HEK293 (cell line): ENCODE data around the gene ELAVL3.
A peak's percentile ranks its signal among the peaks of the same experiment; 100 is the strongest.

Source experiments
- CTCF ChIA-PET: fragments of 350-600 bp; formaldehyde crosslinking; extraction: SDS; loops from one replicate; lab custom pipeline; 2021; ENCODE audit warnings: antibody characterized with exemption; lab: Yijun Ruan, JAX
- POLR2A ChIA-PET: fragments of 300-600 bp; formaldehyde crosslinking; extraction: SDS; loops from one replicate; lab custom pipeline; 2020; ENCODE audit warnings: antibody characterized with exemption, inconsistent platforms; lab: Yijun Ruan, JAX
- H3K27ac ChIP-seq: fragments of 200-500 bp; sonication (Bioruptor generic); 2 replicates; pipeline ENCODE4 v1.5.1; 2014; ENCODE audit warnings: low read depth, low read length, control low read depth, inconsistent platforms; ENCODE audit errors: extremely low read depth
- H3K36me3 ChIP-seq, 2 experiments: fragments of 200-500 bp in 1 of 2; sonication (Bioruptor generic) in 1 of 2; 1 replicate in 1 of 2; 2 replicates in 1 of 2; pipeline ENCODE4 v1.5.1; 2014 to 2017; ENCODE audit warnings: inconsistent platforms in 2 of 2, low read length in 2 of 2; ENCODE audit not compliant: control insufficient read depth in 2 of 2, insufficient read depth in 1 of 2
- H3K4me1 ChIP-seq: fragments of 200-500 bp; sonication (Bioruptor generic); 2 replicates; pipeline ENCODE4 v1.5.1; 2014; ENCODE audit warnings: mild to moderate bottlenecking, low read length, inconsistent platforms; ENCODE audit not compliant: control insufficient read depth, insufficient read depth
- H3K4me3 ChIP-seq: 2 replicates; pipeline ENCODE4 v1.5.1; 2011; ENCODE audit warnings: low read depth, mild to moderate bottlenecking, control low read depth, low read length, moderate library complexity
- H3K9me3 ChIP-seq: fragments of 200-500 bp; sonication (Bioruptor generic); 2 replicates; pipeline ENCODE4 v1.5.1; 2014; ENCODE audit warnings: low read depth, low read length, inconsistent platforms; ENCODE audit not compliant: control insufficient read depth, insufficient read depth
- BCL11A ChIP-seq: fragments of 450-650 bp; formaldehyde crosslinking; IDR thresholded peaks from 2 replicates; pipeline ENCODE4 v1.5.1; 2016; ENCODE audit warnings: low read depth, missing biosample characterization, missing genetic modification characterization
- BCL11B ChIP-seq: fragments of 450-650 bp; formaldehyde crosslinking; IDR thresholded peaks from 2 replicates; pipeline ENCODE4 v1.5.1; 2016; ENCODE audit warnings: low read depth, missing biosample characterization, missing genetic modification characterization
- KLF8 ChIP-seq: fragments of 450-650 bp; formaldehyde crosslinking; IDR thresholded peaks from 2 replicates; pipeline ENCODE4 v1.5.1; 2016; ENCODE audit warnings: missing biosample characterization, missing genetic modification characterization
- PRDM10 ChIP-seq: fragments of 450-650 bp; formaldehyde crosslinking; IDR thresholded peaks from 2 replicates; pipeline ENCODE4 v1.5.1; 2016; ENCODE audit warnings: missing biosample characterization, missing genetic modification characterization
- TCF7L2 ChIP-seq: IDR thresholded peaks from 2 replicates; pipeline ENCODE4 v1.6.1; 2011; ENCODE audit warnings: low read depth, mild to moderate bottlenecking, inconsistent platforms, low read length, moderate library complexity, borderline replicate concordance
- TSHZ1 ChIP-seq: fragments of 450-650 bp; formaldehyde crosslinking; IDR thresholded peaks from 2 replicates; pipeline ENCODE4 v1.5.1; 2016; ENCODE audit warnings: missing biosample characterization, missing genetic modification characterization, borderline replicate concordance
- ZBTB6 ChIP-seq: fragments of 450-650 bp; formaldehyde crosslinking; IDR thresholded peaks from 2 replicates; pipeline ENCODE4 v1.5.1; 2017; ENCODE audit warnings: missing biosample characterization, missing genetic modification characterization
- ZBTB7A ChIP-seq: fragments of 450-650 bp; formaldehyde crosslinking; IDR thresholded peaks from 2 replicates; pipeline ENCODE4 v1.5.1; 2016; ENCODE audit warnings: low read depth, missing biosample characterization, missing genetic modification characterization
- ZNF133 ChIP-seq: fragments of 450-650 bp; formaldehyde crosslinking; IDR thresholded peaks from 2 replicates; pipeline ENCODE4 v1.5.1; 2016; ENCODE audit warnings: missing biosample characterization, missing genetic modification characterization
- ZNF274 ChIP-seq, 2 experiments: fragments of 200-500 bp in 1 of 2; fragments of 450-650 bp in 1 of 2; sonication (Bioruptor generic) in 1 of 2; formaldehyde crosslinking in 1 of 2; IDR thresholded peaks; 2 replicates each; pipeline versions ENCODE4 v1.5.1 to v1.6.1; 2014 to 2016; ENCODE audit warnings: borderline replicate concordance in 1 of 2, inconsistent platforms in 1 of 2, low read length in 1 of 2, missing biosample characterization in 1 of 2, missing genetic modification characterization in 1 of 2
- ZNF394 ChIP-seq: fragments of 450-650 bp; formaldehyde crosslinking; IDR thresholded peaks from 2 replicates; pipeline ENCODE4 v1.5.1; 2016; ENCODE audit warnings: missing biosample characterization, missing genetic modification characterization, mild to moderate bottlenecking, moderate library complexity, borderline replicate concordance
- ZNF473 ChIP-seq: fragments of 450-650 bp; formaldehyde crosslinking; IDR thresholded peaks from 2 replicates; pipeline ENCODE4 v1.5.1; 2017; ENCODE audit warnings: missing biosample characterization, missing genetic modification characterization
- ZSCAN5A ChIP-seq: fragments of 450-650 bp; formaldehyde crosslinking; IDR thresholded peaks from 2 replicates; pipeline ENCODE4 v1.5.1; 2016; ENCODE audit warnings: missing biosample characterization, missing genetic modification characterization
- TF ChIP-seq, protein P1 (sequence below): fragments of 450-650 bp; formaldehyde crosslinking; IDR thresholded peaks from 2 replicates; pipeline ENCODE4 v1.5.1; 2017; ENCODE audit warnings: missing biosample characterization, missing genetic modification characterization

The ELAVL3 gene

DNA sequence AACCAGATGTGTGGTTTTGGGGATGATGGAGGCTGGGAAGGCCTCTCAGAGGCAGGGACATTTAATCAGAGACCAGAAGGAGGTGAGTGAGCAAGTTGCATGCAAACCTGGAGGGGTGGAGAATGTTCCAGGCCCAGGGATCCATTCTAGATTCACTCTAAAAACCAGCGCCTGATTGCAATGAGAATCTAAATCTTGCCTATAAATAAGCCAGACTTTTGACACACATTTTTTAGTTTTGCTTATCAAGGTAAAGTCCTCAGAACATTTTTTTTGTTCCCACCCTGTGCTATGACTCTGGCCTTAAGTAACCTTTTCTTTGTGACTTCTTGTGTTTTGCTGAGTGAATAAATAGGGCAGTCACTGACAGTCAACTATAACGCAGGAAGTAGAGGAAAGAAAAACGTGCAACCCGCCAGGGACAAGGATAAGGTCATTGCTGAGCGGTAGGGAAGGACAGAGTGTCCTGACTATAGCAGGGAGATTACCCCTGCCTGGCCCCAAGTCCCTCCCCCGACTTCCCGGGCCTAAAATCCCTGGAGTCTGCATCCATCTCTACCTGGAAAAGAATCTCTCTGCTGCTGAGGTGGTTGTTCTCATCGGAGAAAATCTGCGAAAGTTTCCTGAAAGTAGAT, 76.1 kb downstream of the ELAVL3 start:
- Histone ChIP-seq H3K4me3 (no peak overlapping the region), H3K4me1 (no peaks in the 10 kb centered on the region), H3K9me3 (no peaks in the 10 kb centered on the region), H3K27ac (no peak overlapping the region), H3K36me3 (no peaks in the 10 kb centered on the region)
- CTCF ChIA-PET, result no interaction called here
- POLR2A ChIA-PET, result no interaction called here
- TF ChIP-seq TCF7L2, result no peak
- peak; percentile 94 for TF ChIP-seq PRDM10
- TF ChIP-seq ZBTB6 (tag by site-specific recombination), result no peak; the same call in 1 of the 2 replicates

- no peaks in the 10 kb centered on the region for H3K4me1 ChIP-seq
- CTCF ChIA-PET, result interaction anchor here (1.2 to 1.3 kb wide), 2 partner anchors 19 to 21 kb away, joined by 3 to 6 read pairs; no protein-coding TSS in a partner anchor
- TF ChIP-seq TSHZ1 (tag by site-specific recombination), result no peak
- TF ChIP-seq KLF8 (tag by site-specific recombination), result peak; percentile 37; the same call in 1 of the 2 replicates
- TF ChIP-seq ZBTB7A, result peak; percentile 74; the same call in 1 of the 2 replicates
- TF ChIP-seq ZNF133, result no peak
- TF ChIP-seq BCL11B, result peak; percentile 99
- no peak for TF ChIP-seq ZNF394
- no peak for TF ChIP-seq ZSCAN5A (tag by site-specific recombination)
- TF ChIP-seq ZNF473, result no peak
- TF ChIP-seq BCL11A (tag by site-specific recombination), result peak; percentile 99
- TF ChIP-seq, protein P1, sequence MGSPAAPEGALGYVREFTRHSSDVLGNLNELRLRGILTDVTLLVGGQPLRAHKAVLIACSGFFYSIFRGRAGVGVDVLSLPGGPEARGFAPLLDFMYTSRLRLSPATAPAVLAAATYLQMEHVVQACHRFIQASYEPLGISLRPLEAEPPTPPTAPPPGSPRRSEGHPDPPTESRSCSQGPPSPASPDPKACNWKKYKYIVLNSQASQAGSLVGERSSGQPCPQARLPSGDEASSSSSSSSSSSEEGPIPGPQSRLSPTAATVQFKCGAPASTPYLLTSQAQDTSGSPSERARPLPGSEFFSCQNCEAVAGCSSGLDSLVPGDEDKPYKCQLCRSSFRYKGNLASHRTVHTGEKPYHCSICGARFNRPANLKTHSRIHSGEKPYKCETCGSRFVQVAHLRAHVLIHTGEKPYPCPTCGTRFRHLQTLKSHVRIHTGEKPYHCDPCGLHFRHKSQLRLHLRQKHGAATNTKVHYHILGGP (tag by site-specific recombination), result no peak
- TF ChIP-seq ZNF274 (IDR thresholded peaks at IDR 0.05; ENCODE audit: low read length), result no peak
- no peak for TF ChIP-seq ZNF274 (tag by site-specific recombination; IDR thresholded peaks at IDR 0.05; ENCODE audit: borderline replicate concordance)
- TF ChIP-seq, all 188 proteins: peak for 4
- Histone ChIP-seq H3K9me3 (no peaks in the 10 kb centered on the region), H3K27ac (no peak overlapping the region), H3K4me3 (no peak overlapping the region), H3K36me3 (no peaks in the 10 kb centered on the region)
- POLR2A ChIA-PET, result no interaction called here
Measured at GRCh38 chr19:11401808-11402543, 78.9 kb downstream of the ELAVL3 start.
